CD4-positive, alpha-beta T cell treated with Interleukin-17A for 1 hour (primary cell): ENCODE results near the gene ROBO2.

Experiments used
- DNase-seq: peaks from one replicate; pipeline ENCODE4 v3.0.0-alpha.2; 2020

ROBO2 gene

DNA sequence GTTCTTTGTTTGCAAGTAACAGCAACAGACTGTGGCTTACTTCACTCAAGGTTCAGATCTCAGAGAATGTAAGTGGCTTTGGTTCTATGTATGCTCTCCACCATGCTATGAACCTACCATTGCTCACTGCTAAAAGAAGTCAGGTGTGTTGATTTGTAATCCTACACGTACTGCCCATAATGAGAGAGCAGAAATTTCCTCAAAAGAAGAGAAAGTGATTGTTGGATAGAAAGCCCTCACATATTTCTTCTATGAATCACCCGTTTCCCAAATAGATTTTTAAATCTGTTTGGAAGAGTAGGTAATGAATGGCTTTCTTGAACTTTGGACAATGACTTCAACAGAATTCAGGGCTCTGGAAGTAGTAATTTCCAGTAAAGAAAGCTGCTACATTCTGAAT lies 565.4 kb downstream of the ROBO2 start:
- no peak for DNase-seq

DNA sequence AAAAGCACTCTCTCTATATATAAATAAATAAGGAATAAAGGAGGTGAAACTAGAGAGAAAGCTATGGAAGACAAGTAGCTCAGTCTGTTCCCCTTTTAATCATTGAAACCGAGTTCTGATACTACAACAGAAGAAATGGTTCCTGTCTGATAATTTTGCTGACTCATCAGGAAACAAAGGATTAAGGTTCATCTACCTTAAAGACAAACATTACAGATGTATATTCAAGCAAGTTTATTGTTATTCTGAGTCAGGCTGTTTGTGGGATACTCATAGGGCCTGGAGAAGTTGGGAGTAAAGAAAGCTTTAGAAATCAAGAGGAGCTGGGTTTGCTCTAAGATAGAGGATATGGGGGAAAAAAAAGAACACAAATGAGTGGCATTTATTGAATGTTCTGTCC lies 566.0 kb downstream of the ROBO2 start:
- no peak for DNase-seq

DNA sequence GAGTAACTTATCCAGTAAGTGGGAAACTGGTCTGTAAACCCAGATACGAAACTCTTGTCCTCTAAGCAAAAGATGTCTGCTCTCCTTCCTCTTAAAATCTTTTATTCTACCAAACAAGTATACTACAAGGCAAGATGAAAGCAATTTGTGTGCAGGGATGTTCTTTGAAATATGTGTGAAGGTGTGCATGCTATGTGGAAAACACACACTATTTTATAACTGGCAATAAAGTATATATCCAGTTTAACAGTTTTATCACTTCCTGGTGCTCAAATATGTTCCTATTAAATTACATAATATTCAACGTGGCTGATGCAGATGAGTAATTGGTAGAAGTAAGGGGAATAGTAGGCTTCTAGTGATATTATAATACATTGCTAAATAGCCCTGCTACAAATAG lies 566.5 kb downstream of the ROBO2 start:
- DNase-seq = no peak

DNA sequence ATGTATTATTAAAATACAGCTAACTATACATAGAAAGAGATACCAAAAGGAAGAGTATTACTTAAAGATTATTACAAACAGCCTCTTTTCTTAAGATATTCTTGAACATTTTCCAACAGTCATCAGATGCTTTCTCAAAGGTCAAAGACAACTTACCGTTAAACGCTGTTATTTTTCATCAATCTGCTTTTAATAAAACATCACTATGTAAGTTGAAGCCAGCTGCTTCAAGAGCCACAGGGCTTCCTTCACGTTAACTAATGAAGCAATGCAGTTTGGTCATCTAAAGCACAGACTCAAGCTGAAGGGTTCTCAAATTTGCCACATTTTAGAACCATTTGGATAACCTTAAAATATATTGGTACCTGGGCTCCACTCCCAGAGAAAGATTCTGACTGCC lies 578.8 kb downstream of the ROBO2 start:
- no peak for DNase-seq

DNA sequence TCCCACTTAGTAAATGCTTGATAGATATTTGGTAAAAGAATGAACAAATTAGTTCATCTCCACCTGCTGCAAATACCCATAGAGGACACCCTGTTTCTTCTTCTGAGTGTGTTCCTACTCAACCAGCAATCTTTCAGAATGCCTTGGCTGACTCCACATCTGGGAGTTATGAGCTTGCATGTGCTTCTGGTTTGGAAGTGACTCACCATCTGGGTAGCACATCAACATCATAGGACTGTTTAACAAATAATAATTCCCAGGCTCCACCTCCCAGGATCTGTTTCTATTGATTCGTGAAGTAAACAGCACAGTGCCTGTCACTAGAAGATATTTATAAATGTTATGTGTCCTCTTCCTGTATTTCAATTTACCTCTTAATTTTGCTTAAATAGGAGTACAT lies 580.1 kb downstream of the ROBO2 start:
- no peak for DNase-seq

DNA sequence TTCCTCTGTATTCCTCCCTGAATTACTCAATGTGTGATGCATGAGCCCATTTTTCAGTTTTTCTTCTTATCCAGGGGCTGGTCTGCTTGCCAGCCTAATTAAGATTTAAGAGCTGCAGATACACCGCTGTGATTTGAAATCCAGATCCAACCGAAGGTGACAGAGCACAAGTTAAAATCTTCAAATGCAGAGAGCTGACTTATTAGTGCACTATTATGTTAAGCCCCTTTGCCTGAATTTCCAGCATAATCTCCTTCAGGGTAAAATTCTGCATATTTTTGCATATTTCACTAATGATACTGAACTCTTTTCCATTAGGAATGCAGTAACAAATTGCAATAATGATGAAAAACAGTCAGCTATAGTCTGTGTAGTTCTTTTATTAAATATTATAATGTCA lies 583.6 kb downstream of the ROBO2 start:
- DNase-seq = no peak

DNA sequence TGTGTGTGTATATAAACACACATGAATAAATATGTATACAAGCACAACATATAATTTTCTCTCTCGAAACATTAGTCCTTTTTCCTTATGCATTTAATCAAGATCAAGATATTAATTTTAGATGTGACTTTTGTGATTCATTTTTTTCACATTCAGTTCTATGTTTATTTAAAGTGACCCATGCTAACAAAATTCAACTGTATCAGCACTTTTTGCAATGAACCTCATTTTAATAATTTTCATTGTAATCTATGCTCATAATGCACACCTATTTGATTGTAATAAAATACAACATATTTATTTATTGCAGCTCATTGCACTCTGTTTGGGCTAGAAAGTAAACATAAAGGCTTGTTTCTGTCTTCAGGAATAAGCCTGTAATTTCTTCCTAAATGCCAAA lies 586.3 kb downstream of the ROBO2 start:
- no peak for DNase-seq

DNA sequence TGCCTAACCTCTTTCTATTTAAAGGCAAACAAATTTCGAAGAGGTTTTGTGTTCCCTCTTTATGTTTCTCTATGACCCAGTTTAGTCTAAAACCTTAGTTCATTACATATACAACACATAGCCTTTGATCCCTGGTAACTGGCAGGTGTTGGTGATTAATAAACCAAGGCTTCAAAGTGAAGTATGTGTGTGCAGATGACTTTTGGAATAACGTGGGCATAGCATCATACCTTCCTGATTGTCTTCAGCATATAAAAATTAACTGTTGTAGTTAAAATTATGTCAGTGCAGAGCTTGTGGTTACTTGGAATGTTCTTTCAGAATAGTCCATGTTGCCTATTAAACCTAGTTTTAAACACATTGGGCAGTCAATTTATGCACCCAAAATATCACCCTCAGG lies 608.3 kb downstream of the ROBO2 start:
- no peak for DNase-seq

DNA sequence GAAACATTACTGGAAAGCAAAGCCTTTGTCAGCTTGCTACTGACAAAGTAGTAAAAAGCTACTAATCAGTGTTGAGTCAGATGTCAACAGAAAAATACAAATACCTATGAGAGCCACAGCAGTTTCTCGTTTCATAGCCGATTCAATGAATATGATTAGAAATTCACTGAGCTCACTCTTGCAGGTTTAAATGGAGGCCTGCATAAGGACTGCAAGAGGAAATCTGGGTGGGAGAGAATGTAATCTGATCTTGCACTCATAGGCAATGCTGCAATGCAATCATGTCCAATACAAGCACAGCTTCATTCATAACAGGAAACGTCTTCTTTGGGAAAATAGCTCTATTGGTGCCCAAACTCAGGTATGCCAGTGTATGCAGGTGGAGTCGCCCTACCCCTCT lies 608.8 kb downstream of the ROBO2 start:
- no peak for DNase-seq

DNA sequence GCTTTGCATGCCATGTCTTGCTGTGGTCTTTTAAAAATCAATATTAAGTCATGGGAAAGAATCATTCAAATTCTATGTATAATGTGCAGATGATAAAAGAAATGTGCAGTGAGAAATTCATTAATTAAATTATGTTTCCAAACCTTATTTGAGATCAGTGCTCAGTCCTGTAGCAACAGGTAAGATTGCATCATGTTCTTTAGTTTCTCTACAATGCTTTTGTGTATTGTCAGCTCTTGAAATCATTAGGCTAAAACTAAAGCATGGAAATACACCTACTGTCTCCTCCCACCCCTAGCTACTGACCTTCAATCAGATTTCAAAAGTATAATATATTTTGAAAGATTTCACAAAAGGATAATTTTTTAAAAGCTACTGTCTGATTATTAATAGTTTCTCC lies 612.7 kb downstream of the ROBO2 start:
- DNase-seq = no peak

DNA sequence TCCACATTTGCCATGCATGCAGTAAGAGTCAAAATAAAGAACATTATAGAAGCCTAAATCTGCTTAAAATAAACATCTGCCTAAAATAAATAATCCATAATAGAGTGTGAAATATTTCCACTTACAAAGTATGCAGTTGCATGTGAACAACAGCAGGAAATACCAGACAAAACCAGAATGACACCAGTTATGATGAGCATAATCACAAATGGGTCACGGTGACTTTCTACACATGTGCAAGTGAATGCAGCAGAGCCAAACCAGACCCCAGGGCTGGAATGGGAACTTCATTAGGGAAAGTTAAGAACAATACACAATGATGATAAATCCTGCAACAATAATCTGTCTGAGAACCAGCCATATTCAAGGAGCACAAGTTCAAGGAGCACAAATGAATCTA lies 615.5 kb downstream of the ROBO2 start:
- no peak for DNase-seq

DNA sequence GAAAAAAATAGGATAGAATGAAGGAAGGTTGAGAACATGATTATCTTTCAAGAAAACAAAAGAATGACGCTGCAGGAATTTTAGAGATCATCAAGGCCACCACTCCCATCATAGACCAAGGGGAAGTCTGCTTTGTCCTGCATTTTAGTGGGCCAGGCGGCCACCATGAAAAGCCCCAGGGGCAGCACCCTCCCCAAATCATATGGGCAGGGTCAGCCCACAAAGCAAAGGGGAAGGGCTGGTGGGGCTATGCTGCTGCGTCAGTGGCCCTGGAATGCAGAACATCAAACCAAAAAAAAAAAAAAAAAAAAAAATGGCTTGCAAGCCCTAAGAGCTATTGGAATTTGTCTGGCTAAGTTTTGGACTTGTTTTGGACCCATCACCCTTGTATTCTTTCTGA lies 620.8 kb downstream of the ROBO2 start:
- no peak for DNase-seq

DNA sequence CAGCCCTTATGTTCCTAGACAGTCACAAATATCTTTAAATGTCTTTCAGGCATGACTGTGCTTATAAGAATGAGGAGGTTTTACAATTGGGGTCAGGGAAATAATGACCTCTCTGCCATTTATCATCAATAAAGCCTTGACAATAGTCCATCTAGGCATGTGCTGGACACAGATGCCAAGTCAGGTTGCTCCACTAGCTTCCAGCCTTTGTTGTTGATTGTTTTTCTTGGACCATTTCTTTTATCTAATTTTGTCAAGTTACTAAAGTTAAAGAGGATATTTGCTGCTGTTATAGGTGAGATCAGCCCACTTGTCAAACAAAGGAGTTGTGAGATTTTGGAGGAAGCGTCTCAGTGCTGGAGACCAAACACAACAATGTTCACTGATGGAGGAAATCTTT lies 628.0 kb downstream of the ROBO2 start:
- no peak for DNase-seq

DNA sequence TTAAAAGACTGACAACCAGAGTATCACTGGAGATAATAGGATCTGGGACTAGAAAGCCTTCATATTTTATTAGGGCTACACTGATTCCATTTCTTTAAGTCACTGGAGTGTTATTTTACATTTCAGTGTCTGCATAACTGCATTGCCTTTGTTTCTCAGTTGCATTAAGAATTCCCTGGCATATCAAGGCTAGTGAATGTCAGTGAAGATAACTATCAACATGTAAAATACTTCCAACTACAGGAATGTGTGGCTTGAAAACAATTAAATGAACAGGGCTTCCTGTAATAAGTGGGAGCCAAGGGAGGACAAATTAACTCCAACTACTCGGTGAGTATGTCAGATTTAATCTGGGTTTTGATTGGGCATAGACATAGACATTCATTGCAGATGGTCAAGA lies 628.5 kb downstream of the ROBO2 start:
- DNase-seq = no peak

DNA sequence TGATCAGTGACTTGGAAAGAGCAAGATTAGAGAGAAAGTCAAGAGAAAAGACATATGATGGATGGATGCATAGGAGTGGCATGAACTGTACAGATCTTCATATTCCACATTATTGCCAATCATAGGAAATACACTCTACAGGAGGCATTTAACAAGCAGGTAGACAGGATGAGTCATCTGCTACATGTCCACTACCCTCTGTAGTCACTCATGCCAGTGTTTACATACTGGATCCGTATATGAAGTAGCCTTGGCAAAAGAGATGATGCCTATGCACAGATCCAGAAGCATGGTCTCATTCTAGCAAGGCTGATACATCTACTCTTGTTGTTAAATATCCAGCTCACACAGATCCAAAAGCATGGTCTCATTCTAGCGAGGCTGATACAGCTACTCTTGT lies 632.1 kb downstream of the ROBO2 start:
- no peak for DNase-seq

DNA sequence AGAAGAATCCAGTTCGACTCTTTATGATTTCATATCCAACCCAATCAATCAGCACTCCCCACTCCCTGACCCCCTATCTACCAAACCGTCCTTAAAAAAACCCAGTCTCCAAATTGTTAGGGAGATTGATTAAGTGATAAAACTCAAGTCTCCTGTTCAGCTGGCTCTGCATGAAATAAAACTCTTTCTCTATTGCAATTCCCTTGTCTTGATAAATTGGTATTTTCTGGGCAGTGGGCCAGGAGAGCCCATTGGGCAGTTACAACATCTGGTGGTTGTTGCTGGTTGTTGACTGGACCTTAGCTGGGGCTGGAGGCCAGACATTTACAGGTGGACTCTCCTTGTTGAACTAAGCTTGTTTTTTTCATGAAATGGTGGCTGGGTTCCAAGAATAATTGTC lies 642.3 kb downstream of the ROBO2 start:
- DNase-seq = no peak

DNA sequence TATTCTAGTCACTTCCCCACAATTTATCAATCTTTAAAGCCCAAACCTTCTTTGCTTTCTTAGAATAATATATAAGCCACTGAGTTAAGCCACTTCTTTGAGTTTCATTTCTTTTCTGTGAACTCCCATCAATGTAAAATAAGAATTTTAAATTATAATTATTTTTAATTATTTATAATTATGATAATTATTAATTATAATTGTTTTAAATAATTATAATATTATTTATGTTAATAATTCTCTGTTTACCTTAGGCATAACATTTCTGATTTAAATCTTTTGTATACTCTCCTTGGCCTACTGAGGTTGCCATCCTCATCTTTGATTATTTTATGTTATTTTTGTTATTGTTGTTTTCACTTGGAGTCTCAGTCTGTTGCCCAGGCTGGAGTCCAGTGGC lies 644.2 kb downstream of the ROBO2 start:
- no peak for DNase-seq

DNA sequence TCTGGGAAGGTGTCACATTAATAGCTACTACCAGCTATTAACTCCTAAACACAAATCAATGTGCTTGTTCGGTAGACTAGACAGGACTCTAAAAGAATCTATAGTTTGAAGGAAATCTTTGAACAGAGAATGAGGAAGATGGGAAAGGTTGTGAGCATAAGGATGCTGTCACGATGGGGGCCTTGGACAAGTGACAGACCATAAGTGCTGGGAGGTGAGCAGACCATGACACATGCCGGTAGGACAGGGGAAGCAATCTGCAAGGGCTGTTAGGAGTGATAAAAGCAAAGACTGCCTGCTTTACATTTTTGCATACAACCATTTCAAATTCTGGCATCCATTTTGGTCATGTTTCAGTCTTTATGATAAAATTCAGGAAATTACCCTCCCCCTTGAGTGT lies 645.8 kb downstream of the ROBO2 start:
- no peak for DNase-seq

DNA sequence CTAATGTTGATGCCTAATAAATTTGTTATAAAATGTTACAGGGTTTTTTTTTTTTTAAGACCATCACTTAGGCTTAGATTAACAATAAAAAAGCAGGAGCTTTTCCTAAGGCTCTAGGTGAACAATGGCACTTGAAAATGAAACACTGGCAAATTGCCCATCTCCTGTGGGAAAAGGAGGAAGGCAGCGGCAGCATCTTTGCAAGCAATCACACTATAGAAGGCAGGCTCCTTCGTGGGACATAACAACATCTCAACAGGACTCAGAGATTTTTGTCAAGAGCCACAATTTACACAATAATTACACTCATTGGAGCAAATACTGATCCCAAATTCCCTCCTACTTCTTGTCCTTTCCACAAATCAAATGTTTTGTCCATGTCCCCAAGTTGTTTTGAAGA lies 646.7 kb downstream of the ROBO2 start:
- no peak for DNase-seq

DNA sequence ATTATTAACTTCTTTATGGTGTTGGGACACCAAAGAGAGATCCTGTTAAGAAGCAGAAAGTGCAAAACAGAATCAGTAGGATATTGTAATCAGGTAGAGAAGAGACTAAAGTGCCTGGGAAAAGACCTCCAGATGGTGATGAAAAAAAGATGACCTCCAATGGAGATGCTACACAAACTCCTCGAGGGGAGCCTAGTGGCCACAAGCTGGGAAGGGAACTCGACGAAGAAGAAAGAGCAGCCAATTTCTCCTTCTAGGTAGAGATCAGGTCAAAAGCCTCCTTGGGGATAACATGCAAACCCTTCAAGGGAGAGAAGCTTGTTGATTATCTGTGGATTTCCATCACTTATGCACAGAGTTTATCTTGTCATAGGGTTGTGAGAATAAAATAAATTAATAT lies 647.6 kb downstream of the ROBO2 start:
- DNase-seq = no peak

DNA sequence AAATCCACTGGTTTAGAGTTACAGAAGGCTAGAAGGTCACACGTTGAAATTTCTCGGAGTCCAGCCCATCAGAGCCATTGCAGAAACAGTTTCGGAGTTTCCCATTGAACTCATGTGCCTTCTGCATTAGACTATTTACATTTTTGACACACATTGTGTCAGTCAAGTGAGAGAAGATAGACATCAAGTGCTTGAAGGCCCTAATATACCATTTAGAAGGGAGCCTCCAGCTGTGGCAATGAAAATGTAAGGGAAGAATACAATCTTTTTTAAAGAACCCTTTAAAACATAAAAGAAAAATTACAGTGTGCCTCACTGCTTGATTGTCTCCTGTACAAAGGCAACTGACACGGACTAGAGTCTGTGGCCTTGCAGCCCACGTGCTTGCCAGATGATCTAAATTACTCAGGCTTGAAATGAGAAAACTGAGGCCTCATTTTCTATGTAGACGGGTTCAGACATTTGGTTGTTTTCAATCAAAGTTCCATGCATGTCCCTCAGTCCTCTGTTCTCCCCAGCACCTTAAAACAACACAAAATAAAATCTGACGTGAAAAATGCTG lies 650.5 kb downstream of the ROBO2 start:
- DNase-seq = no peak

DNA sequence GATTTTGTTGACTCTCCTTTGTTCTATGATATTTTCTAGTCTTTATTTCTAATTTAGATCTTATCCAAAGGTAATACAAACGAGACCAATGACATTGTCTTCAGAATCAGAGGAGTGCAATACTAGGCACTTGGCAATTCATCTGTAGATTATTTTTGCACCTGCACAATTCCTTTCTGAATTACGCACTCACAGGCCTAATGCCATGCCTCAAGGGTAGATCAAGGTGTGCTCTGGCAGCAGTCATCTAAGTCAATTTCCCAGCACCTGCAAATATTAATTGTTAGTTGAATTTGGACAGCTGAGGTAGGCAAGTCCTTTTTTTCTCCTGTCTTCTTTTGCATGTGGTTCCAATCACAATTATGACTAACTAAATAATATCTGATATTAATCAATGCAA lies 653.2 kb downstream of the ROBO2 start:
- DNase-seq = no peak

DNA sequence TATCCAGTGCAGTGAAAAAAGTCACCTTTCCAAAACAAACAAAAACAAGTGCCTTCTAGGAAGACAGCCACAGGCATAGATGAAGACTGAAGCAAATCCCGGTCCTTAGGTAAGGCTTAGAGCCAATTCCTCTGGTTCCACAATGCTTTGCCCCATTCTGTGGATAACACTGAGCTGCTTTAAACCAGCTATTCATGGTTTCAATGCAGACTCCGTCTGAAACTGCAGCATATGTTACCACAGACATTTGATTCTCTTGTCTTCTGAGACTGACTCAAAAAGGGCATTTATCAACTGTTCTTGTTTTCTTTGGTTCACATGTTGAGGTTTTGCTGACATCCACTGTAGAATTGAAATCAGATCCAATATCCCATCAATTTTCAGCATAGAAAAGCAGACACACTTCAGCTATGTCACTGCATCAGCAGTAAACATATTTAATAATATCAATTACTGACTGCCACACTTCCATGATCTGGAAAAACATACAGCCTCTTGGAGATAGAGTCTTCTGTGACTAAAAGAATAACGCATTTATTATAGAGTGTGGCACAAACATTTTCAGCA lies 659.3 kb downstream of the ROBO2 start:
- no peak for DNase-seq
